NCI-H2196 treated with DMSO at 0.1 percent for 48 hours (cell line): ENCODE measurements around the gene STK17A.
"Not testable (repeated sequence)": the region's sequence is repeated elsewhere in the genome, so short reads cannot be mapped to it uniquely, and the experiment has no call there.

Experiments
- DNase-seq: peaks from one replicate; lab custom pipeline; 2025; ENCODE audit not compliant: unreplicated experiment; lab: John Stamatoyannopoulos, UW

The STK17A gene

DNA sequence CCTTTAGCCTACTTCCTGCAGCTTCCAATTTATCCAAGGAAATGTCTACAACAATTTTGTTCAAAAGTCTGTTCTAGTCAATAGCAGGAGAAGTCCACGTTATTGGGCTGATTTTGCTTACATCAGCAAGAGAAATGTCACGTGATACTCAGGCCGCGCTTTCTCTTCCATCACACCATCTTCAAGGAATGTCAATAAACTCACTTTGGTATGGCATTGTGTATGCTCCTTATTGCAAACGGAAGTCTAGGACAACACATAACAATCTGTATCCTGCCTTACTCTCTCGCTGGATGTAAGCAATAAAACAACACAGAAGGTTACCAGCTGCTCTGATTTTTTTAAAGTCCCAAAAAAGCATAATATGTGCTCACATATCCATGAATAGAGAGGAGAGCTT, 17.1 kb upstream of the STK17A start:
- DNase-seq = no peak

DNA sequence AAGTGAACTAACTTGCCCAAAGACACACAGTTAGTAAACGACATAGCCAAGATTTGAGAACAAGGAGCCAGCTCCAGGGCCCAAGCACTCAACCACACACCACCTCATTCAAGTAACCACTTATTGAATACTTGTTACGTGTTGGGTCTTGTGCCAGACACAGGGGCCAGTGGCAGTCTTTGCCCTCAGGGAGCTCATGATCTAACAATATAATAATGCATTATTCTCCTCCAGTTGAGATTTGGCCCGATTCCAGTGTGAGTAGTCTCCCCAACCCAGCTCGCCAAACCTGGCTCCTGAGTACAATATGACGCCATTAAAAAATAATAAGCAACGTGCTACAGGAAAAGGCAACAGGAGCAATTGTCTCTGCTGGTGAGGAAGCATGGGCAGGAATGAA, 14.4 kb upstream of the STK17A start:
- no peak for DNase-seq

DNA sequence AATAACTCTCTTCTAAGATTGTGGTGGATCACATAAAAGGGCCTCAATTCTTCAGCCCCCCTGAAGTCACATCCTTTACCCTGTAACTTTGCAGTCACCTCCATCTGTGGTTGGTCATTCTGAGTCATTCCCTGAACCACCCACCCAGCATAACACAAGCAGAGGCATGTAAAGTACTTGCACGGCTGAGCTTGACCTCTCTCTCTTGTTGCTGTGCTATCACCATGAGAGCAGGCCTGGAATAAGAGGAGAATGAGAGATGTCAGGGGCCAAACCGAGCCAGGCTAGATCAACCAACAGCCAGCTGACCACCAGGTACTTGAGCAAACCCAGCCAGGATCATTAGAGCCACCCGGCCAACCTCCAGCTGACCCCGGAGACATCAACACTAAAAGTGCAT, 13.5 kb upstream of the STK17A start:
- no peak for DNase-seq

DNA sequence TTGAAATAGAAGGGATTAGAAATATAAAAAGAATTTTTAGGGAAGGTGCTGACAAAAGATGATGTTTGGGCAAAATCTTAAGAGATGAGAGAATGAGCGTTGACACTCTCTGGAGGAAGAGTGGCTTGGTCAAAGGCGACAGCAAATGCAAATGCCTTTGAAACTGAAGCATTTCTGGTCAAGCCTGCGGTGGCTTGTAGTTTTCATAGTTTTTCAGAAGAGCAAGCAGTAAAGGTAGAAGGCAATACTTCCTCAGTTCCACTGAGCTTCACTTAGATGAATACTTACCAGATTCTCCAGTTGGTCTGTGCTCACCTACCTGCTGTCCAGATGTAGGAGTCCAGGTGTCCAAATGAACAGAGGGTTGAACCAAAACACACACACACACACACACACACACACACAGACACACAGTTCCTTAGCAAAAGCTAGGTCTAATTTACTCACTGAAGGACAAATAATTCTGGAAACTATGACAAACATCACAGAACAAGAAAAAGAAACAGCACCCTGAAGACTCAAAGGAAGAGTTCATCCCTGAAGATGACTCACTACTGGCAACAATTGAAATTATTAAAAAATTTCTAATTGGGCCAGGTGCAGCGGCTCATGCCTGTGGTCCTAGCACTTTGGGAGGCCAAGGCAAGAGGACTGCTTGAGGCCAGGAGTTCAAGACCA, 12.1 kb upstream of the STK17A start:
- DNase-seq = no peak

DNA sequence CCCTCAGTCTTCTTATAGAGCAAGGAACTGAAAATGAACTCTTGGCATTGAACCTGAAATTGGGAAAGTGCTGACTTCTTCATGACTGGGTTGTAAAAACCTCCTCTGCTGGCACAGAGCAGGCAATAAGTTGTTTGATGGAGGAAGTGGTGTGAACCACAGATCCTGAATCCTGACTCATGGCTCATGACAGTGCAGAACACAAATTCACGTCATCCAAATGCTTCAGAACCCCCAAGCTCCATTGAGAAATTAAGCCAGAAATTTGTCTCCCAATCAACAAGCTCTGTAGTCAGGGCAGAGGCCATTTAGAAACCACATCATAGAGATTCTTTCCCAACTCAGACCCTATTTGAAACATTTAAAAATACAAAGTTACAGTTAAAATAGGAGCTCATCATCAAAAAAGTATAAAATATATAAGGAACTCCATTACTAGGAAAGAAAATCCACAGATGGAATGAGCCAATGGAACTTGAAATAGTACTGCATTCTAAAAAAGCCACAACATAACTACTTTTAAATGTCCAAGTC, 10.3 kb upstream of the STK17A start:
- DNase-seq = no peak

DNA sequence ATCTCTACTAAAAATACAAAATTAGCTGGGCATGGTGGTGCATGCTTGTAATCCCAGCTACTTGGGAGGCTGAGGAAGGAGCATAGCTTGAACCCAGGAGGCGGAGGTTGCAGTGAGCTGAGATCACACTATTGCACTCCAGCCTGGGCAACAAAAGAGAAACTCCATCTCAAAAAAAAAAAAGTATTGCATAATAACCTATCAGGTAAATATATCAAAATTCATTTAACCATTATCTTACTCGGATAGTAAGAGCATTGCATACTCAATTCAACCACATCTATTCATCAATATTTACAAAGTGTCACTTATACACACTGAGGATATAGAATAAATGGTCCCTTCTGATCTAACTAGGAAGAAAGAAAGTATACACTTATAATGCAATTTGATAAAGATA, 9.1 kb upstream of the STK17A start:
- not testable (repeated sequence) for DNase-seq

DNA sequence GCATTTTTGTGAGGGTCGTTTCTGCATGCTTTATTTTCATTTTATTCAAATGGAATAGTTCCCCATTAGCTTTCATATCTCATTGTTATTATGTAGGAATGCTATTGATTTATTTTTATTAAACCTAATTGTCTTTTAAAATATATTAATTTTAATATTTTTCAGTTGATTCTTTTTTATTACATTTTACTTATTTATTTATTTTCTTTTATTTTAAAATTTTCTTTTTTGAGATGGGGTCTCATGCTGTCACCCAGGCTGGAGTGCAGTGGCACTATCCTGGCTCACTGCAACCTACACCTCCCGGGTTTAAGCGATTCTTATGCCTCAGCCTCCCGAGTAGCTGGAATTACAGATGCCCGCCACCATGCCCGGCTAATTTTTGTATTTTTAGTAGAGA, 7.4 kb upstream of the STK17A start:
- DNase-seq = no peak

DNA sequence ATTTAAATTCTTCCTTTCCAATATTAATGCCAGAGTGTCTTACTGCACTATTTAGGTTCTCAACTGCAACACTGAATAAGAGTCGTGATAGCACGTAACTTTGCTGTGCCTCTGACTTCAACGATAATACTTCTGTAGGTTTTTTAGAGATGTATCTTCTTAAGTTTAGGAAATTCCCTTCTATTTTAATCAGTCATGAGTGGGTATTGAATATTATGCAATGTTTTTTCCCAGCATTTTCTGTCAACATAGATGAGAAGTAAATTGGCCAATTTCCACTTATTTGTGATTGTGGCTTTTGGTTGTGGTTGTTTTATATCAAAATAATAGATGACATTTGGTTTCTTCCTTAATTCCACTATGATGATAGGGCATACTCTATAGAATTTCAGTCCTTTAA, 6.7 kb upstream of the STK17A start:
- no peak for DNase-seq

DNA sequence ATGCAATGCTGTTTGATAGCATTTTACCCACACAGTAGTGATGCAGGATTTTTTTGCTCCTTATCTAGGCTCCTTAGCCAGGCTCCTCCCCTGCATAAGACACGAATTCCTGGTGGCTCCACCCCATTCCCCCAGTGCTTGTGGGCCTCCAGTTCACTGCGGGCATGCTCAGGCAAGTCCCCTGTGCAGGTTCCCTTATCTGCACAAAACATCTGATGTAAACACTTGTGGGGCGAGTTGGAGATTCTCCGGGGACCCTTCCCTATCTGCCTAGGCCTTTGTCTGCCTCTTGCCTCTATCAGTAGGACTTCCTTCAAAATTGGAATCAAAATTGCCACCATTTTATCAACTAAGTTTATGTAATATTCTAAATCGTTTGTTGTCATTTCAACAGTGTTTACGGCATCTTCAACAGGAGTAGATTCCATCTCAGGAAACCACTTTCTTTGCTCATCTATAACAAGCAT, 5.4 kb upstream of the STK17A start:
- DNase-seq = no peak

DNA sequence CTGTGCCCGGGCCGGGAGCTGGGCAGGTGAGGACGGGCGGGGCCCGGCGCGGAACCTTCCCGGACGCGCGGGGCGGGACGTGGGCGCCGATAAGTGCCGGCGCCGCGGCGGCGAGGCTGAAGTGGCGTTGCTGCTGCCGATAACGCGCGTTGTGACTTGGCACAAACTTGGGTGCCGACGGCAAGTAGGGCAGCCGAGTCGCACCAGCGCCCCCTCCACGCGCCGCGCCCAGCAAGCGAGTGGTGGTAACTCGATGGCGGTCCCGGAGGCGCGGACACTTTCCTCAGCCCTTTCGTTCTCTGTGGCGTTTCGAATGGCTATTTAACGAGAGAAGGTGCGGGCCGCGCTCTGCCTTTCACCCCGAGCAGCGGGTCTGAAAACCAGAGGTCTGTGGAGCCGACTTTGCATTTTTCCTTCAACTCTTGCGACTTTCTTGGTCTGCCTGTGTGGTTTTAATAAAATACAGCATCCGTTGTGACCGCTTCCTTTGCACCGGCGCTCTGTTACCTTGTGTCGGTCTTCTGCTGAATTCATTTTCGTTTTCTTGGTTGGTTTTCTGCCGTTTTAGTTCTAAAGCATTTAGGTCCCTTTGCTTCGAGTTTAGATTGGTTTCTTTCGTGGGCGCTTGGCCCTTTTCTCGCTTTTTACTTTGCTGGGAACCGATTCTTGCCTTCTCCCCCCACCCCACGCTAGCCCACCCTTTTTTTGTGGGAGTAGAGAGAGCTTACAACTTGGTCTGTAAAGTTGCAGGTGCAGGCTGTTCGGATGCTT, 701 bp downstream of the STK17A start:
- no peak for DNase-seq

DNA sequence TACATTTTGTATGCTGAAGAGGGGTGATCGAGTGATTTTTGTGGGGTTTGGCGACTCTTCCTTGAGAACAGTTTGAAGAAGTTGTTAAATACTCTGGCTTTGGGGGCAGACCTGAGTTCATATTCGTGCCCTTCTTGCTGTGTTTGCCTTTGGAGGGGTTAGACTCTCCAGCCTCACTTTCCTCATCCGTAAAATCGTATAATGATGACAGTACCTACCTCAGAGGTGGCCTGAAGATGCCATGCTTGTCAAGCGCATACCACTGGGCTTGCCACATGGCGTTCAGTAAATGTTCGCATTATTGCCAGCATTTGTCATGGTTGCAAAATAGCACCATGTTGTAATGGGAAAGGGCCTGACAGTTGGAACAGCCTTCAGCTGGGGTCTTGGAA, 1.3 kb downstream of the STK17A start:
- no peak for DNase-seq

DNA sequence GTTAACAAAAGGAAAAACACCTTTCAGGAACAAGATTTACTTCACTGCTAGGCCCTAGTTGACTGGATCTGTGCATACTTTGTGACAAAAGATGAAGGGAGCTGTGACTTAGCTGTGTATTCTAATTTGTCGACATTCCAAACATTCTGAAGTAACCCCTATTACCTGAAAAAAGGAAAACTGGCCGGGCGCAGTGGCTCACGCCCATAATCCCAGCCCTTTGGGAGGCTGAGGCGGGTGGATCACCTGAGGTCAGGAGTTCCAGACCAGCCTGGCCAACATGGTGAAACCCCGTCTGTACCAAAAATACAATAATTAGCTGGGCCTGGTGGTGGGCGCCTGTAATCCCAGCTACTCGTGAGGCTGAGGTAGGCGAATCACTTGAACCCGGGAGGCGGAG, 1.8 kb downstream of the STK17A start:
- DNase-seq = not testable (repeated sequence)

DNA sequence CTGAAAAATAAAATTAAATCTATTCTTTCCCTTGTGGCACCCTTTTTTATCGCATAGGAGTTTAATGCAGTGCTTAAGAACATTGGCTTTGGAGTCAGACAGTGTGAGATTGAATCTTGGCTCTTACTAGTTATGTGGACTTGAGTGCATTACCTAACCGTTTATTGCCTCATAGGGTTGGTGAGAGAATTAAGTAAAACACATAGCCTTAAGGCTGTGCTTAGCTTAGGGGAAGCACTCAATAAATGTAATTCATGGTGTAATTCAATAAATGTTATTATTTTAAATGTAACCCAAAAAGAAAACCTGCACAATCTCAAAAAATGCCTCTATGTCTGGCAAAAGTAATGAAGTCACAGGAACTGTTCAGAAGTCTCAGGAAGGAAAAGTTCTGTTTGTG, 2.7 kb downstream of the STK17A start:
- DNase-seq = no peak

DNA sequence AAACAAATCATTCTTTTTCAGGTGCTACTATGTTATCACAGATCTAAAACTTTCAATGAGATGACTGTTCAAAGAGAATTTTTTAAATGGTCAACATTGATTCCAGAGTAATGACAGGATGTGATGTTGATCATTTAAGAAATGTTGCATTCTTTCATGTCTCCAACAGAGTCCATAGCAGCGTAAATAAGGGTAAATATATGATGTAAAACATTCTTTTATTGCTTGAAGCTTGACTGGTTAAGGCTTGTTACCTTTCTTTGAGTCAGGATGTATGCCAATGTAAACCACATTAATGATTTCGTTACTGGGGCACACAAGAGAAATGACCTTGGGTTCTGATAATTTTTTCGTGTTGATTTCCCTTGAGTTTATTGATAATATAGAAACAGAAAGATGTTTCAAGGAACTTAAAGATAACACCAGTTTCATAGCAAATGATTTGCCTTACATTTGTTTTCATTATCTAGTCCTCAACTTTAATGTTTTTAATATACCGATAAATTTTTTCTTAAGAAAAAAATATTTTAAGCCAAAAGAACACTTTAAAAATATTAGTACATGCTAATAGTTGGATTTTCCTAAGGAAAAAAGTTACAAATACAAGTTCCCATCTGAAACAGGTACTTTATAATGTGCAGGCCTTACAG, 3.5 kb downstream of the STK17A start:
- no peak for DNase-seq

DNA sequence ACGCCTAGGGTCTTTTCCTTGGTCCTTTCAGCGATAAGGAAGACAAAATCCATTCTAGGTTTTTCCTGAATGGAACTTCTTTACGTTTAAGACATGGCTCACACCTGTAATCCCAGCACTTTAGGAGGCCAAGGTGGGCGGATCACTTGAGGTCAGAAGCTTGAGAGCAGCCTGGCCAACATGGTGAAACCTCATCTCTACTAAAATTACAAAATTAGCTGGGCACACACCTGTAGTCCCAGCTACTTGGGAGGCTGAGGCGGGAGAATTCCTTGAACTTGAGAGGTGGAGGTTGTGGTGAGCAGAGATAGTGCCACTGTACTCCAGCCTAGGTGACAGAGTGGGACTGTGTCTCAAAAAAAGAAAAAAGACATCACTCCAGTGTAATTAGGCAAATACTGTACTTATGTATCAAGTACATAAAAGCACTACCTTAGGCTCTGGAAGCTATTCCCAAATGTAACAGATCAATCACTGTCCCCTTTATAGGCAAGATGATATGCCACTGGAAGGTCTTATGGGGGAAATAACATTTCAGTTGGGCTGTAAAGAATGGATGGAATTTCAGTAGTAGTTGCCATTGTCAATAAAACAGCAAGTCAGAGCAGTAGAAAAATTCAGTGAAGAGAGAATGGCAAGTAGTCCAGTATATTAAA, 5.7 kb downstream of the STK17A start:
- DNase-seq = no peak

DNA sequence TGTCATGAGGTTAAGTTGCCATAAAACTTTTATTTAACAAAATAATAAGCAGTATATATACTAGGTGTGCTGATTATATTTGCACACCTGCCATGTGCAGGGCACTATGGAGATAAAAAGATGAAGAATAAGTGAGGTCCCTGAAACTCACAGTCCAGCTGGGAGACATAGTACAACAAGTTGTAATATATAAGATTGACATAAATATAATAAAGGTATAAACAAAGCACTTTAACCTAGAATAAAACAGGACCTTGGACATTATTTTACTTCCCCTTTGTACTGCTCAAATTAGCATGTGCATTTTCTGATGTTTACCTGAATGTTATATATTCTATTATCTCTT, 6.2 kb downstream of the STK17A start:
- no peak for DNase-seq

DNA sequence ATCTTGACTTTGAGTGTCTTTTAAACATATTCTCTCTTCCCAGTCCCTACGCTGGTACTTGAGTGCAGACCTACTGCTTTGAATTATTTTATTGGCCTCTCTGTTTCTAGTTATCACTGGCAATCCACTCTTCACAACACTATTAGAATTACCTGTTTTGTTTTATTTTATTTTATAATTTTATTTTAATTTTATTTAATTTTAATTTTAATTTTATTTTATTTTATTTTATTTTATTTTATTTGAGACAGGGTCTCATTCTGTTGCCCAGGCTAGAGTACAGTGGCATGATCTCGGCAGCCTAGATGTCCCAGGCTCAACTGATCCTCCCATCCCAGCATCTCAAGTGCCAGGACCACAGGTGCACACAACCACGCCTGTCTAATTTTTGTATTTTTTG, 6.8 kb downstream of the STK17A start:
- DNase-seq = no peak

DNA sequence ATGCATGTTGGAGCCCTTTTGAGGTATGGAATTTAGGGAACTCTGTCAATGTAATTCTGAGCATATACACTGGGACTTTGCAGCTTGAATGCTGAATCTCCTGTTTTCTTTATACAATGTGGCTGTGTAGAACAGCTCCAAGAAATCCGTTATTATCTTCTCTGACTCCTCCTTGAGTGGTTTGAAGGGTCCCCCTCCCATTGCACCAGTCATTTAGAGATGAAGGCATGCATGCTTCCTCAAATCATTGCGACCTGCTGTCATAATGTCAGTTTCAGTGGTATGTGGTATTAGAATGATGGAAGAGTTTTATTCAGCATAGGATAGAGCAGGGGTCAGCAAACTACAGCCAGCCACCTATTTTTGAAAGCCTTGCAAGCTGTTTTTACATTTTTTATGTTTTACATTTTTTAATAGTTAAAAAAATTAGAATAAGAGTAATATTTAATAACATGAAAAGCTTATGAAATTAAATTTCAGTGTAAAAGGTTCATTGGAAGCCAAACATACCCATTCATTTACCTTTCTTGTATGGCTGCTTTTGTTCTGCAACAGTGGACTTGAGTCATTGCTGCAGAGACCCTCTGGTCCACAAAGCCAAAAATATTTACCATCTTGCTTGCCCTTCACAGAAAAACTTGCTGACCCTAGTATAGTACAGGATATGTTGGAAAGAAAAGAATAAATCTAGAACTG, 8.1 kb downstream of the STK17A start:
- DNase-seq = no peak

DNA sequence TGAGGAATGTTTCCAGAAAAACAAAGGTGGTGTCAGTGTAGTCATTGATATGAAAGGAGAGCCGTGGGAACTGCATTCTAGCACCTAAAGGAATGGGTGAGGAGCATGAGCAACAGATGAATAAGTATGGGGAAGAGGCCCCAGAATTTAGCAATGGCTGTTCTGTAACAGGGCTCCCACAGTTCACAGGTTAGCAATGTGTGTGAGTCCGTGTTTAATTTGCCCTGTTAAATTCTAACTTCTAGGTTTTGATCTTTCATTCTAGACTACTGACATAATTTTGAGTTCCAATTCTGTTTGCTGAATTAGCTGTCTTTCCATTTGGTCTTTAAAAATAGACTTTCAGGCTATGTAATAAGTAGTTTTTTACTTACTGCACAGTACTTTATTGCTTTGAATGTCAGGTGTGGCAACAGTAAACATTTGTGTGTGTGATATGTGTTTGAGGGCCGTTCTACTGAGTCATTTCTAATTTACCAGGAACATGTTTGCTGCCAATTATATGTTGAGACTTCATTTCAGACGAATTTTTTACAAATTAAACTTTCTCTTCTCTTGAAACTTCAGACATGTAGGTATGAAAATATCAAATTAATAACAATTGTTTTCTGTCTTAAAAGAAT, 8.8 kb downstream of the STK17A start:
- no peak for DNase-seq

DNA sequence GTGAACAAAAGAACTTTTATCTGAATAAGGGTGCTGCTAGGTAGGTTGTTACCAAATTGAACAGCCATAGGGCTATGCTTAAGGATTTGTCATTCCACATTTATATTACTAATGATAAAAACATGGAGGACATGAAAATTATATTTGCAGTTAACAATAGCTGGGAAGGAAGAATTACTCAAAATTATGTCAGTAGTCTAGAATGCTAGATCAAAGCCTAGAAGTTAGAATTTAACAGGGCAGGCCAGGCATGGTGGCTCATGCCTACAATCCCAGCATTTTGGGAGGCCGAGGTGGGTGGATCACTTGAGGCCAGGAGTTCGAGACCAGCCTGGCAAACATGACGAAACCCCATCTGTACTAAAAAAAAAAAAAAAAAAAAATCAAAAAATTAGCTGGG, 9.4 kb downstream of the STK17A start:
- DNase-seq = no peak

DNA sequence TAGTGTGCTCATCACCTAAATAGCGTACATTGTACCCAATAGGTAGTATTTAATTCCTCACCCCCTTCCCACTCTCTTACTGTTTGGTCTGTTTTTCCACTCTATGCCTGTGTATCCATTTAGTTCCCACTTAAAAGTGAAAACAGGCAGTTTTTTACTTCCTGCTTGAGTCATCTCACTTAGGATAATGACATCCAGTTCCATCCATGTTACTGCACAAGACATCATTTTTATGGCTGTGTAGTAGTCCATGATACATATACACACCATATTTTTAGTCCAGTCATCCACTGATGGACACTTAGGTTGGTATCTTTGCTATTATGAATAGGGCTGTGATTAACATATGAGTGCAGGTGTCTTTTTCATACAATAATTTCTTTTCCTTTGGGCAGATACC, 10.1 kb downstream of the STK17A start:
- no peak for DNase-seq
